WI38 (cell line): ENCODE results near the gene ITGB8.

ENCODE experiments used
- H3K4me3 ChIP-seq: 2 replicates; pipeline ENCODE4 v1.5.1; 2011; ENCODE audit warnings: low read depth, mild to moderate bottlenecking, control low read depth, low read length
- TF ChIP-seq, protein P1 (sequence below): IDR thresholded peaks from 2 replicates; pipeline ENCODE4 v1.5.1; 2012; ENCODE audit warnings: low read depth, mild to moderate bottlenecking, control low read depth, low read length

Gene ITGB8

DNA sequence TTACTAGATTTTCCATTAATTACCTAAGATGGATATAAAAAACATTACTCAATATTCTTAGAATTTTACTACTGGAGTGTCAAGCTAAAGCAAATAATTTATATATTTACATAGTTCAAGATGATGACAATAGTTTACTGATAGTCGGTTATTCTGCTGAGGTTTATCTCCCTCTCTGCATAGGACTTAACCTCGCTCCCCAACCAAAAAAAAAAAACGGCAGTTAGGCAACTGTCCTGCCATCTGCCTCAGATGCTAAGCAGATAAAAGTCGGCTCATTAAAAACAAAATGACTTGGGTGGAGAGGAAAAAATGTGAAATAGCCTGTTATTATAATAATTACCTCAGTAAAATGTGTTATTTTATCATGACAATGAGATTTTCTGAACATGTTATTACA lies 14.0 kb upstream of the ITGB8 start:
- TF ChIP-seq, protein P1, sequence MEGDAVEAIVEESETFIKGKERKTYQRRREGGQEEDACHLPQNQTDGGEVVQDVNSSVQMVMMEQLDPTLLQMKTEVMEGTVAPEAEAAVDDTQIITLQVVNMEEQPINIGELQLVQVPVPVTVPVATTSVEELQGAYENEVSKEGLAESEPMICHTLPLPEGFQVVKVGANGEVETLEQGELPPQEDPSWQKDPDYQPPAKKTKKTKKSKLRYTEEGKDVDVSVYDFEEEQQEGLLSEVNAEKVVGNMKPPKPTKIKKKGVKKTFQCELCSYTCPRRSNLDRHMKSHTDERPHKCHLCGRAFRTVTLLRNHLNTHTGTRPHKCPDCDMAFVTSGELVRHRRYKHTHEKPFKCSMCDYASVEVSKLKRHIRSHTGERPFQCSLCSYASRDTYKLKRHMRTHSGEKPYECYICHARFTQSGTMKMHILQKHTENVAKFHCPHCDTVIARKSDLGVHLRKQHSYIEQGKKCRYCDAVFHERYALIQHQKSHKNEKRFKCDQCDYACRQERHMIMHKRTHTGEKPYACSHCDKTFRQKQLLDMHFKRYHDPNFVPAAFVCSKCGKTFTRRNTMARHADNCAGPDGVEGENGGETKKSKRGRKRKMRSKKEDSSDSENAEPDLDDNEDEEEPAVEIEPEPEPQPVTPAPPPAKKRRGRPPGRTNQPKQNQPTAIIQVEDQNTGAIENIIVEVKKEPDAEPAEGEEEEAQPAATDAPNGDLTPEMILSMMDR = no peak
- H3K4me3 ChIP-seq = no peak overlapping the region

DNA sequence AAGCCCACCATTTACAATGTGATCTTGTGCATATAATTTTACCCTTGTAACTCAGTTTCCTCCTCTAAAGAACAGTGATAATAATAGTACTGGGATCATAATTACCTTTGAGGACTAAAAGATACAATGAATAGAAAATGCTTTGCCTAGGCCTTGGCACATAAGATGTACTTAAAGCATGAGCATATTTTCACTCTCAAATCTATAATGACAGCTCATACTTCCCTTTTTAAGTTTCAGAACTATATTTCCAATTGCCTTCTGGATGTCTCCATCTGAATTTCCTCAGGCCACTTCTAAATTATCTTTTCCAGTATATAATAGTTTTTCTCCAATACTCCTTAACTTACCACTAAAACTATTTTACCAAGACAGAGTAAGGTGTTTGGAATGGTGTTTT lies 13.3 kb upstream of the ITGB8 start:
- TF ChIP-seq, protein P1 = no peak
- no peak overlapping the region for H3K4me3 ChIP-seq

DNA sequence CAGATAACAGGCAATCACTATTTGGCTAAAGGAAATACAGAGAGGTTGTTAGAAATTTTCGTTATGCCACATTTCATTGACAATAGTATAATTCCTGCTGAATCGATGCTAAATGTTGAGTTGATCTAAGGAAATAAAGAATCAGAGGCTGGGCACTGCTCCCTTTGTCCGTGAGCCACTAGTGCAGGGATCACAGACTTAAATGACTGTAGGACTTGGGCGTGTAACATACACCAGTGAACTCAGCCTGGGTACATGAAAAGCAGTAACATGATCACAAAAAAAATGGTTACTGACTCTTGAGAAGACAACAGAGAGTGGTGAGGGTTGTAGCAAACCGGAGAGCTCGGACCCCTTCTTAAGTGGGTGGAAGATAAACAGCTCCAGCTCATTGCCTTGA lies 11.8 kb upstream of the ITGB8 start:
- TF ChIP-seq, protein P1 = no peak
- no peak overlapping the region for H3K4me3 ChIP-seq

DNA sequence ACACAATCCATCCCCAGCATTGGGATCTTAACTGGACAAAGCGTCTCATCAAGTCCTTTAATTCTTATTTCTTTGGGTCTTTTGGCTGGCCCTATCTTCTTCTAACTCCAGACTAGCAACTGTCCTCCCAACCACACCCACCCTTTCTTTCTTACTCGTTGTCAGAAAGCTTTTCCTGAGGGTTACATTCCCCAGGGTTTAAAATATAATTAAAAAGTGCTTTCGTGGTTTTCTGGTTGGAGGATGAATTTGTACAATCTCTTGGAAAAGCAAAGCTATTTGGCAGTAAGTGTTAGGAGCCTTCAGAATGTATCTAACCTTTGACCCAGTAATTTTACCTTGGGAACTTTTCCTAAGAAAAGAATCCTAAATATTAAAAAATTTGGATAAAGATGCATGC lies 10.4 kb upstream of the ITGB8 start:
- no peak overlapping the region for H3K4me3 ChIP-seq

DNA sequence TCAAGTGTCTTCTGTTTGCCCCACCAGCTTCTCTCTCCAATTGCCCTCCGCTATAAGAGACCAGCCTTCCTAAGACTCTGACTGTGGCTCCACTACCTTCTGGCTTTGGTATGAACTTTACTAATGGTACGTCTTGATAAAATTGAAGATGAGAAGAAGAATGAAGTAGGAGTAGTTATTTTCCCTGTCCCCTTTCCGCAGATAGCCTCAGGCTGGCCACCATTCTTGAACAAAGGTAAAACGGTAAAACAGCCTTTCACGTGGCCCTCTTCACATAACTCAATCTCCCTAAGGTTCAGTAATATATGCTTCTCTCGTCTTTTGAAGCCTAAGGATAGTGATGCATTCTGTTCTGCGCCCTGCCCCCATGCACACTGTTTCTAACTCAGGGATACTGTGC lies 9.9 kb upstream of the ITGB8 start:
- no peak overlapping the region for H3K4me3 ChIP-seq
- TF ChIP-seq, protein P1 = no peak

More for the DNA sequence above, 10.4 kb upstream of the ITGB8 start:
- TF ChIP-seq, protein P1 = no peak

DNA sequence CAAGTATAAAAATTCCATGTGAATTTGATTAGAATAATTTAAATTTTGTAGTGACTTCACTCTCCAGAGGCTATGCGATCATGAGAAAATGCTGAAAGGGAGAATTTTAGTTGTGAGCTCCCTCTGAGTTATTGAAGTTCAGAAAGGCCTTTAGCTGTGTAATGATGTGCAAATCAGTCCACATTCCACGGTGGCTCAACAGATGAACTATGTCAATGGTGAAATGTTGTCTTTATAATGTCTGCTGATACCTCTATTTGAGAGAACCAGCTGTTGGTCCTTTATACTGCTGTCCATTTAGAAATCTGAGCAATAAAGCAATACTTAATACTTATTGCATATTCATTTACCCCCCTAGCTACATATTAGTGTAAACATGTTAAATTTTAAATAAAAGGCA lies 7.1 kb upstream of the ITGB8 start:
- no peak overlapping the region for H3K4me3 ChIP-seq
- TF ChIP-seq, protein P1 = no peak

DNA sequence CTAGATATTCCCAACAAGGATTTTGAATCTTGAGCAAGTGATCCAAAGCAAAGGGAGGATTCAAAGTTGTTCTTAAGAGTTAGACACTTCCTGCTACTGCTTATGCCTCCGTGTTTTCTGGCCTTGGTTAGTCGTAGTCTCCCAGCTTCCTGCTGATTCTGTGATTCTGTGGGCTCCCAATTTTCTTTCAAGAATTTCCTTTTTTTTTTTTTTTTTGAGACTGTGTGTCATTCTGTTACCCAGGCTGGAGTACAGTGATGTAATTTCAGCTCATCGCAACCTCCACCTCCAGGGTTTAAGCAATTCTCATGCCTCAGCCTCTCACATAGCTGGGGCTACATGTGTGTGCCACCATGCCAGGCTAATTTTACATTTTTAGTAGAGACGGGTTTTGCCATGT lies 4.4 kb upstream of the ITGB8 start:
- TF ChIP-seq, protein P1 = no peak
- no peak overlapping the region for H3K4me3 ChIP-seq
